HG02938 (cell line): ENCODE data around the gene STON2.
"Not testable (repeated sequence)": the region's sequence is repeated elsewhere in the genome, so short reads cannot be mapped to it uniquely, and the experiment has no call there.

Source experiments
- ATAC-seq: cut with Tn5 transposase; IDR thresholded peaks from one replicate; pipeline ENCODE4 v1.9.1; 2021; ENCODE audit warnings: mild to moderate bottlenecking, moderate library complexity; ENCODE audit not compliant: unreplicated experiment

Gene STON2

DNA sequence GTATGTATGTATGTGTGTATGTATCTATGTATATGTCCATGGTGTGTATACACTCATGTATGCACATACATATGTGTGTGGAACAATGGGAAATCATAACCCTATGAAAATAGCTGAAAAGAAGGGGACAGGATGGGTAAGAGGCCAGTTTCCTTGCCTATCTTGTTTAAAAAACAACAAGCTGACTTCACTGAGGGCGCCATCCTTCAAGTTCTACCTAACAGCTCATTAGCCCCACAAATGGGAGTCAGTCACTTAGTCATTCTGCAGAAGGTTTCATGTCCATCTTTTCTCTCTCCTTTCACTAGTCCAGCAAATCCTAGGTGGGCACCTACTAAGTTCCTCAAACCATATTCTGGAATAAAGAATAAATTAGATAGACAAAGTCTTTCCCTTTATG, 14.7 kb downstream of the STON2 start:
- ATAC-seq = no peak

GRCh38 chr14:81384900-81385299, 15.2 kb downstream of the STON2 start:
- no peak for ATAC-seq

GRCh38 chr14:81382517-81383225, 17.5 kb downstream of the STON2 start:
- ATAC-seq = no peak

- ATAC-seq = not testable (repeated sequence)
These were observed 20.1 kb downstream of the STON2 start for GRCh38 chr14:81380009-81380408.

- no peak for ATAC-seq
These were observed 28.3 kb downstream of the STON2 start for GRCh38 chr14:81371802-81372201.

GRCh38 chr14:81367563-81367962, 32.6 kb downstream of the STON2 start:
- no peak for ATAC-seq

DNA sequence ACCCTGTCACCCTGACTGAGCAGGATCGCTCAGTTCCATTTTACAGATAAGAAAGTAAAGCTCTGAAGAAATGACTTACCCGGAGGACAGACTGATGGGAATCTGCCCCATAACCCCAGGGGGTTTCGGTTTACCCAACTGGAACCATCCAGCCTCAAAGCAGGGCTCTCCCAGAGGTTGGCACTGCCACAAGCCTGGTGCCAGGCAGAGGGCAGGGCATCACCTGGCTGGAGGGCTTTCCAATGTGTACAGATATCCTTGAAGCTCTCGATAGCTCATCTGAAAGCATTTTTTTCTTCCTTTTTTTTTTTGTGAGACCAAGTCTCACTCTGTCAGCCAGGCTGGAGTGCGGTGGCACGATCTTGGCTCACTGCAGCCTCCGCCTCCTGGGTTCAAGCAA, 33.2 kb downstream of the STON2 start:
- no peak for ATAC-seq

- no peak for ATAC-seq
These were observed 33.9 kb downstream of the STON2 start for GRCh38 chr14:81366214-81366613.

- no peak for ATAC-seq
These were observed 36.3 kb downstream of the STON2 start for GRCh38 chr14:81363746-81364378.

DNA sequence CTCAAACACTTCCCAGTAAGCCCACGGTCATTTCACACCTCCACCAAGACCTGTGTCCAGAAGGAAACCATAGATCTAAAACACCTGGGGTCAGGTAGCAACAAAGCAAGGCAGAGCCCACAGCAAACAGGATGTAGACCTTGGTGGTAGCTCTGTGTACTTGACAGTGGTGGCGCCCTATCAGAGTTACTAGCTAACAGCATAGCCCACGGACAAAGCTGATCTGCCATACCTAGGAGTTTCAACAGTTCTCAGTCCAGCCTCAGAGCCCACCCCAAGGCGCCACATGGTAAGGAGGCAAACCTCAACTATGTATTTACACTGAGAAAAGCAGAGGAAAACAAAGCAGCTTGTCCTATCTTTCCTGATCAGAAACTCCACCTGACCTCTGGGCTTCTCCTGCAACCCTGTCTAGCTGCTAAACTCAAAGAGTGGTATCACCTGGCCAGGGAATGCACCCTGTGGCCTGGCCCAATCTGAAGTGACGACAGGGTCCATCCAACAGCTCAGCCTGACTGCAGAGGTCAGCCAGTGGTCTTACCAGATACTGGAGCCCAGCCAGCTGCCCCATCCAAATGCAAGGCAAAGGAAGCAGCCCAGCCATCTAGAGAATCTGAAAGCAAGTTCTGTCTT, 46.3 kb downstream of the STON2 start:
- ATAC-seq = no peak

DNA sequence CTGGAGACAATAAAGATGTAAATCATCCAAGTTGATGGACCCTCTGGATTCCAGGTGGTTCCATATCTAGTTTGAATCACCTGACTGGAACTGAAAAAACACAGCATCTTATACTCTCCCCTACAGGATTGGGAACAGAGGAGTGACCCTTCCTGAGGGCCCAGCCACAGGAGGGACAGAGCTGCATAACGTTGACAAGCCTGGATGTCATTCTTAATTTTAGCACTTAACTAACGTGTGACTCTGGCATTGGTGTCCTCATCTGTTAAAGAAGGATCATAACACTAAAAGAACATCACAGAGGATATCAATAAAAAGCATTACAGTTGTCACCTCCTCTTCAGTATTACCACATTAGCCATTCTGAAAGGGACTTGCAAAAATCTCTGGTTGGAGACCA, 47.7 kb downstream of the STON2 start:
- ATAC-seq = no peak

DNA sequence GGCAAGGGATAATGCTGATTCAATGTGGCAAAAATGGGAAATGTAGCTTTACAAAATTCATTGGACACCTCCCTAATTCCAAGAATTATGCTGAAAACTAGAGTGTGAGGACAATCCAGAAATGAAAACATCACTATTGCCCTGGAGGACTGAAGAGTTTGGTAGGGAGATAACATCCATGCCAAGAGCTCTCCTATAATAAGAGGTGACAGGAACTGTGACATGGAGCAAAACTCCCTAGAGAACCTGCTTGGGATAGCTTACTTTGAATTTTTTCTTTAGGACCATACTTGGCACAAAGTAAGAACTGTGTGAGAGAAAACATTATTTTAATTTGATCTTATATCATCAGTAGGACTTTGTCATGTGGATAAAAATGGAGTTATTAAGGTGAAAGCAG, 48.9 kb downstream of the STON2 start:
- ATAC-seq = no peak

GRCh38 chr14:81350344-81351130, 49.6 kb downstream of the STON2 start:
- ATAC-seq = no peak

GRCh38 chr14:81348061-81348460, 52.1 kb downstream of the STON2 start:
- ATAC-seq = no peak

DNA sequence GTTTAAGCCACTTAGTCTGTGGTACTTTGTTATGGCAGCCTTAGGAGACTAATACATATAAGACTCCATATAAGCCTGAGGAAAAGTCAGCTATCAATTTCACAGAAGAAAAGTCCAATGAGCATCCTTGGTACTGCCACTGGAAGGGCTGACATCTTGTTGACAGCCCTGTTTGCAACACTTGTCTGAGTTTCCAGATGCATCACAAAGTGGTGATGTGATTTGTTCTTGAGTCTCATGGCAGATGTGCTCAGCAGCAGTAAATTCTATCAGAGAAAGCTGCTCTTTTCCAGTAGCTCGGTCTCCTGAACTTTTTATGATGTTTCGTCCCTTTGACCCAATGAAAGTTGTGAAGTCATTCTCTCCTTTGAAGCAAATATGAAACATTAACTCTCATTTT, 54.3 kb downstream of the STON2 start:
- no peak for ATAC-seq

DNA sequence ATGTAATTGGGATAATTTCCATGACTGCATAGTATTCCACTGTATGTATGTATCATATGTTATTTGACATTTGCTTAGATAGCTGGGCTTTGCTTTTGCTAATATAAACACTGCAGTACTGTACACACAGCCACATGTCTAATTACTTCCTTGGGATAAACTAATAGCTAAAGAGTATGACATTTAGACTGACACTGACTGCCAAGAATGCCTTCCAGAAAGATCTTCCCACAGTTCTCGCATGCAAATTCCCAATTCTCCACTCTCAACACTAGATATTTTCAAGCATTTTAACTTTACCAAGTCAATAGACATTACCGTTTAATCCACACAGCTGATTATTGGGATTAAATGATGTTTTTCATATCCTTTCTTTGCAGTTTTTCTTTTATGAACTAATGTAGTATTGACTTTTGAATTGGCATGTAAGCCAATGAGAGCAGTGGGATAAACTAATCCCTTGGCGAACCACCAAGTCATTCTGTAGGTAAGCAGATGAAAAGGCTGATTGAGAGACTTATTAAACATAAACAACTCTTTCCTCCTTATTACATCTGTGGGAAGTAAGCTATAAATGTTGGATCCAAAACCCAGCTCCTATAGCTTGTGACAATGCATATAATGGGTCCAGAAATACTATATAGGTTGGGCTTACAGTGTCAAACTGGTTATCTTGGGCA, 55.5 kb downstream of the STON2 start:
- no peak for ATAC-seq

DNA sequence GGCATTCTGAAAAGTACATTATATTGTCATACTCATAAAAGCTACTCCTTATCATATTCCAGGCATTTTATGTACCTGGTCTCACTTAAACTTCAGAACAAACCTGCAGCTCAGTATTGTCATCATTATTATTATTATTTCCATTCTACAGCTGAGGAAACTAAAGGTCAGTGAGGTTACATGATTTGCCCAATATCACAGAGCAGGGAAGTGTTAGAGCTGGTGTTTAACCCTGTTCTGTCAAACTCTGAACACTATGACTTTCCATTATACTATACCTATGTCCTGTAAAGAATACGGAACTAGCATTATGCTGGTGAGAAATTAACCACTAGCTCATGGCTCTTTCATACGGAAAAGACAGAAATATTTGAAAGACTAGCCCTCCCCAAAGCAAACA, 56.4 kb downstream of the STON2 start:
- no peak for ATAC-seq

DNA sequence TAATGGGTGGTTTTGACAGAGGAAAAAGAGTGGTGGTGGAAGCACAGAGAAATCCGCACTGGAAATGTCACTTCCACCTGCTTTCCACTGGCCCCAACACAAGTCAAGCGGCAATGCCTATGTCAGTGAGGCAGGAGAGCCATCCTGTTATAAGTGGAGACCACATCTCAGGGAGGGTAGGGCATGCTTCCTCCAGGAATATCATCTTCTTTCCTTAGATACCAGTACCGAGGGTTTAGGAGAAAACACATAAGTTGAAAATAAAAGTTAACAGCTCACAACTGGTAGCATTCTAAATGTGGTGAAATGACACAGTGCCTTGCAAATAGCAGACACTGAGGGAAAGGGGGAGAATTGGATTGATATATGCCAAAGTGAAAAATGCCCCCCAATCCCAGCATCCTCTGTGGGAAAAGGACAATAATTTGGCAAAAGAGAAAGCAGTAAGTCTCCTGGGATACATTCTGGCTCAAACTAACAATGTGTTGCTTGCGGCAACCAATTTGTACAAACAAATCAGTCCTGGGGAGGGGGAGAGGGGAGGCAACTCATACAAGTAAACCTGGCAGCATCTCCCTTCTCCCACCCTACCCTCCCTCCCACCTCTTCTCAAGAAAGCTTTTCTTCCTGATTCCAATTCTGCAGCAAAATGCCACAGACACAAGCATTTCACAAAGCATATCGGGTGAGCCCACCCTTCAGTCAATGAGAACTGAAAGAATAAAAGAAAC, 57.1 kb downstream of the STON2 start:
- ATAC-seq = no peak

DNA sequence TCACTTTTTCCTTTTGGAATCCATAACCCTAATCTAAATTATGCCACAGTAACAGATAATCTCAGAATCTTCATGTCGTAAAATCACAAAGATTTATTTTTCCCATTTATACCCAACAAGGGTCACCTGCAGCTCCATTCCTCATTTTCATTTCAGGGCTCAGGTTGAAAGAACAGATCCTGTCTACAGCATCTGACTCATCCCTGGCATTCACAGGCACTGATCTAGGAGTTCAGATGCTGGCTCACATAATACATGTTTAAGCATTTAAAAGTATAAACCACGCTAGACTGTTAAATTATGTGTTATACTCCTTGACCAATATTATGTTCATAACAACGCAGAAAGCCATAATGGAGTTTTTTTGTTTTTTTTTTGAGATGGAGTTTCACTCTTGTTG, 58.3 kb downstream of the STON2 start:
- ATAC-seq = no peak

GRCh38 chr14:81341370-81341769, 58.8 kb downstream of the STON2 start:
- ATAC-seq = no peak
